OCI-LY1 (cell line): ENCODE results near the gene SPTLC3.

ENCODE experiments used
- EZH2 ChIP-seq: fragments of 200-600 bp; sonication (generic), shearing (Covaris generic); IDR thresholded peaks from 2 replicates; pipeline ENCODE4 v1.8.0; 2017; ENCODE audit warnings: borderline replicate concordance, mixed run types, mild to moderate bottlenecking, antibody characterized with exemption, low read length, moderate library complexity, mixed read lengths
- TF ChIP-seq, protein P1 (sequence below): fragments of 200-600 bp; sonication (generic), shearing (Covaris generic); IDR thresholded peaks from 2 replicates; pipeline ENCODE4 v1.5.1; 2017; ENCODE audit warnings: mild to moderate bottlenecking, antibody characterized with exemption, low read length, moderate library complexity, mixed read lengths

DNA sequence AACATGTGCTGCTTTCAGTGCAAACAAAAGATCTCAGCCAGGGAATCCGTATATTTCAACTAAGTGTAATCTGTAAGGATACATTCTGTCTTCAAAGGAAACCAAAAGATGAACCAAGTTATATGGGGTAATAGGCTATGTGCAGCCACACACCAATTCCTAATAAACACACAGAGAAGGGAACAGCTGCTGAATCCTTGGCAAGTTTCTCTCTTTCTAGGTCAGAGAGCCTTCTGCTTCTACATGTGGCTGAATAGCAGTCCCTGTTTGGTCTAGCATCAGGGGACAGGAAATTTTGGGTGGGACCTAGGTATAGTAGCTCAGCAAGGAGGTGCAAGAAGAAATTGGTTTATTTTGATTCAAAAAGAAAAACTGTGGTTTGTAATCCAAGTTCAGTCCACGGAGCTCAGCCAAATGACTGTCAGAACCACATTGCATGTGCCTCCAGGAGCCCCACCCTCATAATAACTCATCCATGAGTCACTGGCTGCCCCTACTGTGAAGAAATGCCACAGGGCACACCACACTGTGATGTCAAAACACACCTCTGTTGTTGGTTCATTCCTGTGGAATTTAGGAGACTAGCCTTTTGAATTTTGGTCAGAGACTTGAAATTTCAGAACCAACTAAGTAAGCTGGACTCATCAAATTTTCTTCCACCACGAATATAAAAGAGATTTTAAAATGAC, 21.1 kb downstream of the SPTLC3 start:
- TF ChIP-seq, protein P1, sequence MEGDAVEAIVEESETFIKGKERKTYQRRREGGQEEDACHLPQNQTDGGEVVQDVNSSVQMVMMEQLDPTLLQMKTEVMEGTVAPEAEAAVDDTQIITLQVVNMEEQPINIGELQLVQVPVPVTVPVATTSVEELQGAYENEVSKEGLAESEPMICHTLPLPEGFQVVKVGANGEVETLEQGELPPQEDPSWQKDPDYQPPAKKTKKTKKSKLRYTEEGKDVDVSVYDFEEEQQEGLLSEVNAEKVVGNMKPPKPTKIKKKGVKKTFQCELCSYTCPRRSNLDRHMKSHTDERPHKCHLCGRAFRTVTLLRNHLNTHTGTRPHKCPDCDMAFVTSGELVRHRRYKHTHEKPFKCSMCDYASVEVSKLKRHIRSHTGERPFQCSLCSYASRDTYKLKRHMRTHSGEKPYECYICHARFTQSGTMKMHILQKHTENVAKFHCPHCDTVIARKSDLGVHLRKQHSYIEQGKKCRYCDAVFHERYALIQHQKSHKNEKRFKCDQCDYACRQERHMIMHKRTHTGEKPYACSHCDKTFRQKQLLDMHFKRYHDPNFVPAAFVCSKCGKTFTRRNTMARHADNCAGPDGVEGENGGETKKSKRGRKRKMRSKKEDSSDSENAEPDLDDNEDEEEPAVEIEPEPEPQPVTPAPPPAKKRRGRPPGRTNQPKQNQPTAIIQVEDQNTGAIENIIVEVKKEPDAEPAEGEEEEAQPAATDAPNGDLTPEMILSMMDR: no peak
- no peak for TF ChIP-seq EZH2
